Fibroblast of skin of left biceps (primary cell): ENCODE data around the gene C19orf38.
A peak's percentile ranks its signal among the peaks of the same experiment; 100 is the strongest.
"Not testable (repeated sequence)": the region's sequence is repeated elsewhere in the genome, so short reads cannot be mapped to it uniquely, and the experiment has no call there.

Source experiments
- DNase-seq, 2 experiments: peaks; one replicate each; pipeline ENCODE4 v3.0.0-alpha.2; 2013; ENCODE audit warnings: low read depth in 2 of 2

Gene C19orf38

GRCh38 chr19:10850631-10851030 lies 2.4 kb downstream of the C19orf38 start:
- DNase-seq: no peak

GRCh38 chr19:10852098-10852800 lies 4.0 kb downstream of the C19orf38 start:
- no peak for DNase-seq

- DNase-seq: no peak
Measured at GRCh38 chr19:10852941-10853340, 4.7 kb downstream of the C19orf38 start.

GRCh38 chr19:10854350-10855089 lies 6.3 kb downstream of the C19orf38 start:
- no peak for DNase-seq

DNA sequence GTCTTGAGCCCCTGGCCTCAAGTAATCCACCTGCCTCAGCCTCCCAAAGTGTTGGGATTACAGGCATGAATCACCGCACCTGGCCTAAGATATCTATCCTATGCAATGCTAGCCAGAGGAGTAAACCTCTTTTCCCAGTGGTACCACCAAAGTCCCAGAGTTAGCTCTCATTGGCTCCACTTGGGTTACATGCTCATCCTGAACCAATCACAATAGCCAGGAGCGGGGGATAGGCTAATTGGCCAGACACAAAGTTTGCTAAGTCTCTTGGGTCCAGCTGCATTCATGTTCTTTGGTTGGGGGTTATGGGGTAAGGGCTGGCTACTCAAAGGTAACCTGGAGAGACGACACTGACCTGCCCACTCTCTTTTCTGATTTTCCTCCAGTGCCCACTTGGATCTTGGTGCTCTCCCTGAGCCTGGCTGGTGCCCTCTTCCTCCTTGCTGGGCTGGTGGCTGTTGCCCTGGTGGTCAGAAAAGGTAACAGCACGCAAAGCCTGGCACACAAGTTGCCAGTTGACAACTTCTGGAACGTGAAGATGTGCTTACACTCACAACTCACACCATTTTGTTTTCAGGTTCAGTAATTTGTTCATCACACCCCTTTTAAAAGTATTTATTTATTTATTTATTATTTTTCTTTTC lies 7.8 kb downstream of the C19orf38 start:
- no peak for DNase-seq

DNA sequence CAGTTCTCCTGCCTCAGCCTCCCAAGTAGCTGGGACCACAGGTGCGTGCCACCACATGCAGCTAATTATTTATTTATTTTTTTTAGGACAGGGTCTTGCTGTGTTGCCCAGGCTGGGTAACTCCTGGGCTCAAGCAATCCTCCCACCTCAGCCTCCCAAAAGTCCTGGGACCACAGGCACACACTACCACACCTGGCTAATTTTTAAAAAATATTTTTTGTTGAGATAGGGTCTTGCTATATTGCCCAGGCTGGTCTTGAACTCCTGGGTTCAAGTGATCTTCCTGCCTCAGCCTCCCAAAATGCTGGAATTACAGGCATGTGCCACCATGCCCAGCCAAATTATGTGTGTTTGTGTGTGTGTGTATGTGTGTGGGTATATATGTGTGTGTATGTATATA lies 8.7 kb downstream of the C19orf38 start:
- not testable (repeated sequence) for DNase-seq

DNA sequence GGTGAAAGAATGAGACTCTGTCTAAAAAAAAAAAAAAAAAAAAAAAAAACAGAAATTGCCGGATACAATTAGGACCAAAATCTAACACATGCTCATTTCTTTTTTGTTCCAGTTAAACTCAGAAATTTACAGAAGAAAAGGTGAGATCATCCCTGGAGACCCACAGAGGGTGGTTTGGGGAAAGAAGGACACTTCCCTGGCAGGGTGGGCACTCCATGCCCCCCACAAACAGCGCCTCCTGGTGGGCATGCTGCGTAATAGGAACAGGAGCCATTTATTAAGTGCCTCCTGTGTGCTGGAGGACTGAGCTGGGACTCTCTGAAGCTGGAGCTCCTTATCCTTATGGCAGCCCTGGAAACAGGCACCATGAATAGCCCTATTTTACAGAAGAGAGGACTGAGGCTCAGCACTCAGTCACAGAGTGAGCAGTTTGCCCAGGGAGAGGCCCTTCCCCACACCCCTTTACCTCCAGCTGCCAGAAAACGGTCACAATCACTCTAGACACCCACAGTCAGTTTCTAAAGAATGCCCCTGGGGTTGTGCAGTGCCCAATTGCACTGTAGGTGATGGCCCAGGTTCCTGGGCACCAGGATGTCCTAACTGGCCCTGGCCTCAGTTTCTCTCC lies 10.1 kb downstream of the C19orf38 start:
- no peak for DNase-seq

DNA sequence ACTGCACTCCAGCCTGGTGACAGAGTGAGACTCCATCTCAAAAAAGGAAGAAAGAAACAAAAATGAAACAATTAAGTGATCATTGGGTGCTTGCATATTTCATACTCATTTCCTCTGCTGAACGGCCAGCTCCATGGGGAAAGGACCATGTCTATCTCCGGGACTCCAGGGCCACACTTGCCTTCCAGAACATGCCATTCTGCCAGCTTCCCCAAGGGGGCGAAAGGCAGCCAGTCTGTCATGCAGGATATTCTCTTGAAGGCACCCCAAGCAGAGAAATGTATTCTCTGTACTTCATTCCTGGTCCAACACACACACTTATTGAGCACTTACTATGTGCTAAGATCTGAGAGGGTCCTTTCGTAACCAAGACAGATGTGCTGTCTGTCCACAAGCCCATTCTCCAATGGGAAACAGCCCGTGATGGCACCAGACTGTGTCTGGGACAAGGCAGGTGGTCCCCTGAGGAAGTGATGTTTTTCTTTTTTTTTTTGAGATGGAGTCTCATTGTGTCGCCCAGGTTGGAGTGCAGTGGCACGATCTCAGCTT lies 13.0 kb downstream of the C19orf38 start:
- DNase-seq: no peak

DNA sequence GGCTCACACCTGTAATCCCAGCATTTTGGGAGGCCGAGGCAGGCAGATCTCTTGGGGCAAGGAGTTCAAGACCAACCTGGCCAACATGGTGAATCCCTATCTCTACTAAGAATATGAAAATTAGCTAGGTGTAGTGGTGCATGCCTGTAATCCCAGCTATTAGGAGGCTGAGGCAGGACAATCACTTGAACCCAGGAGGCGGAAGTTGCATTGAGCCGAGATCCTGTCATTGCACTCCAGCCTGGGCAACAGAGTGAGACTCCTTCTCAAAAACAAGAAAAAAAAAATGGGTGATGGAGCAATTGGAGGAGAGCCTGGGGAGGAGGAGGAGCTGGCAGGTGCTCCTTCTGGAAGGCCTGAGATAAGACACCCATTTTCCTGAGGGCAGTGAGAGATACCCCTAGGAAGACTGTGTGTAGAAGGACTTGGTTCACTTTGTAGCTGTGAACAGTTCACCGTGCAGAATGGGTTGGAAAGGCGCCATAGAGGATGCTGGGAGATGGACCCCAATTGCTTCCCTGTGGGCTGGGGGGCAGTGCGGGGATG lies 14.4 kb downstream of the C19orf38 start:
- no peak for DNase-seq

GRCh38 chr19:10863107-10863717 lies 15.0 kb downstream of the C19orf38 start:
- DNase-seq: no peak

GRCh38 chr19:10864538-10864899 lies 16.3 kb downstream of the C19orf38 start:
- DNase-seq: peak; percentile 33 to 36

DNA sequence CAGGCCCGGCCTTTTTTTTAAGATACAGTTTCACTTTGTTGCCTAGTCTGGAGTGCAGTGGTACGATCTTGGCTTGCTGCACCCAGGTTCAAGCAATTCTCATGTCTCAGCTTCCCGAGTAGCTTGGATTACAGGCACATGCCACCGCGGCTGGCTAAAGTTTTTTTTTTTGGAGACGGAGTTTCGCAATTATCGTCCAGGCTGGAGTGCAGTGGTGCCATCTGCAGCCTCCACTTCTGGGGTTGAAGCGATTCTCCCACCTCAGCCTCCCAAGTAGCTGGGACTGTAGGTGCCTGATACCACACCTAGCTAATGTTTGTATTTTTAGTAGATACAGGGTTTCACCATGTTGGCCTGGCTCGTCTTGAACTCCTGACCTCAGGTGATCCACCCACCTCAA lies 18.3 kb downstream of the C19orf38 start:
- DNase-seq: no peak

GRCh38 chr19:10868872-10869547 lies 20.8 kb downstream of the C19orf38 start:
- DNase-seq: no peak

DNA sequence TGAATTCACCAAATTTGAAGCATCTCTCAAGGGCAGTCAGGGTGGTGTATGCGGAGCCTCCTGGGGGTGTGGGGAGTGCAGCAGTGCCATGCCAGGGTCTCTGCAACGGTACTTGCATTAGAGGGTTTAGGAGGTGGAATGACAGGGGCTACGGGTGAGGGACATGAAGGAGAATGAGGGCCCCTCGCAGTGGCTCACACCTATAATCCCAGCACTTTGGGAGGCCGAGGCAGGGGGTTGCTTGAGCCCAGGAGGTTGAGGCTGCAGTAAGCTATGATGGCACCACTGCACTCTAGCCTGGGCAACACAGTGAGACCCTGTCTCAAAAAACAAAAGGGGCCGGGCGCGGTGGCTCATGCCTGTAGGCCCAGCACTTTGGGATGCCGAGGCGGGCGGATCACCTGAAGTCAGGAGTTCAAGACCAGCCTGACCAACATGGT lies 21.7 kb downstream of the C19orf38 start:
- DNase-seq: not testable (repeated sequence)

- DNase-seq: no peak
Measured at GRCh38 chr19:10870501-10870954, 22.3 kb downstream of the C19orf38 start.

DNA sequence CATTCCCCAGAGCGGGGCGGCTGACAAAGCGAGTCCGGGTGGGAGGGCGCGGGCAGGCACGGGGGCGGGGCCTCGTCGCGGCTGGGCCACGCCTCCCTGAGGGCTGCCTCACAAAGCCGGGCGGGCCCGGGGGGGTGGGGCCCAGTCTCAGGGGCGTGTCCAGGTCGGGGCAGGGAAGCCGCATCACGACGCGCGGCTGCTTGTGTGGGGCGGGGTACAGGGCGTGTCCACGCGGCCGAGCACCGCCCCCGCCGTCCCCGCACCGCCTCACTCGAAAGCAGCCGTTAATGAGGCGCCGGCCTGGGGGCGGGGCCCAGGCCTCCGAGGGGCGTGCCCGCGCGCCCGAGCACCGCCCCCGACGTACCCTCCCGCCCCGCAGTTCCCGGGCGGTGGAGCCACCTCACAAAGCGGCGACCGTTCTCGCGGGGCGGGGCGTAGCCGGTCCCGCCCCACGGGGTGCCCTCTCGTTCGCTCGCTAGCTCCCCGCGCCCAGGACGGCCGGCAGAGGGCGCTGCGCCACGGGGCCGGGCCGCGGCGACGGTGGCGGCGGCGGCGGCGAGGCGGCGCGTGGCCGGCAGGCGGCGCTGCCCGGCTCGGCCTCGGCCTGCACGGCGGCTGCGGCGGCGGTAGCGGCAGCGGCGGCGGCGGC lies 22.9 kb downstream of the C19orf38 start, which contains the start of gene CARM1:
Gene CARM1, plus strand, starts transcription at position 599 of the 649 bp plus-strand sequence. CDS start 150 bp downstream, outside the sequence.
- peak; percentile 97 for DNase-seq

DNA sequence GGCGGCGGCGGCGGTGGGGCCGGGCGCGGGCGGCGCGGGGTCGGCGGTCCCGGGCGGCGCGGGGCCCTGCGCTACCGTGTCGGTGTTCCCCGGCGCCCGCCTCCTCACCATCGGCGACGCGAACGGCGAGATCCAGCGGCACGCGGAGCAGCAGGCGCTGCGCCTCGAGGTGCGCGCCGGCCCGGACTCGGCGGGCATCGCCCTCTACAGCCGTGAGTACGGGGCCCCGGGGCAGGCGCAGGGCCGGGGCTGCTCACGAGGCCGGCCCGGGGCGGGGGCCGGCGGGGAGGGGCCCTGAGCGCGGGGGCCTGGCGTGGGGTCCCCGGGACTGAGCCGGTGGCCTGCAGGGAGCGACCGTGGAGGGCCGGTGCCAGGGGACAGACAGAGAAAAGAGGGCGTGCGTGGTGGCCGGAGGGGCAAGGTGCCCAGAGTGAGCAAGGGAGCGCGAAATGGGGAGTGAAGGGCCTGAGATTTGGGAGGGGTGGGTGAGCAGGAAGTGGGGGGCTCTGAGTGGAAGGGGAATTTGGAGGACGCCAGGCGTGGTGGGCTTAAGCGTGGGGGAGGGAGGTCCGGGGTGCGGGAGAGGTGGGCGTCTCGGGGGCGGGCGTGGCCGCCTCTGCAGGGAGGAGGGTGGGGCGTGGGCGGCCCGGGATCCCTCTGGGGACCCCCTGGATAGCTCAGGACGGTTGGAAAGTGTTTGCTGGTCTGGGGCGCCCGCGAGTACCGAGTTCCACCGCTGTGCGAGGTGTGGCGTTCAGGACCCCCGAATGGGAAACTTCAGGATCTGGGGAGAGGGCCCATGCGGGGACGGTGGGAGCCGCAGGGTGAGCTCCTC lies 23.7 kb downstream of the C19orf38 start:
- no peak for DNase-seq

- DNase-seq: no peak
Measured at GRCh38 chr19:10872546-10873107, 24.4 kb downstream of the C19orf38 start.

DNA sequence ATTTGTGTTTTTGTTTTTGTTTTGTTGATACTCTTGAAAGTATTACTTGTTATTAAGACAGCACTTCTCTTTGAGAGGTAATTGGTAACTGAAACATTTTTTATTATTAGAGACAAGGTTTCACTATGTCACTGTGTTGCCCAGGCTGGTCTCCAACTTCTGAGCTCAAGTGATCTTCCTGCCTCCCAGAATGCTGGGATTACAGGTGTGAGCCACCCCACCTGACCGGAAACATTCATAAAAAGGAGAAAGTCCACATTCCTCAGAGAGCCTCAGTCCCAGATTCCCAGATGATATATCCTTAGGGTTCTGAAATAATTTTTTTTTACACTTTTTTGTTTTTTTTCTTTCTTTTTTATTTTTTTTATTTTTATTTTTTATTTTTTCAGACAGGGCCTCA lies 25.8 kb downstream of the C19orf38 start:
- DNase-seq: no peak
